Gastrocnemius medialis (tissue), 4 donors: ENCODE measurements around the gene PAQR8.

Experiments
- CTCF ChIP-seq, 5 experiments: fragments of 450-650 bp in 3 of 5; fragments of 200-600 bp in 2 of 5; sonication (generic) in 2 of 5; IDR thresholded peaks in 4 of 5; conservative IDR thresholded peaks in 1 of 5; 1 replicate in 4 of 5; 2 replicates in 1 of 5; pipeline ENCODE4 v1.5.1; 2016 to 2019; ENCODE audit warnings: antibody characterized with exemption in 5 of 5, mild to moderate bottlenecking in 3 of 5, moderate library complexity in 3 of 5
- POLR2A ChIP-seq, 2 donors: fragments of 450-650 bp; IDR thresholded peaks; one replicate each; pipeline ENCODE4 v1.6.1; 2017; ENCODE audit warnings: antibody characterized with exemption in 2 of 2, mild to moderate bottlenecking in 2 of 2, moderate library complexity in 2 of 2

GRCh38 chr6:52399511-52400312 lies 37.8 kb downstream of the PAQR8 start:
- TF ChIP-seq CTCF (IDR thresholded peaks at IDR 0.05 in 4 of 5, conservative IDR thresholded peaks at IDR 0.05 in 1 of 5), result peak; percentile 11 to 57 (median 24)
- TF ChIP-seq POLR2A (IDR thresholded peaks at IDR 0.05), result no peak
